Spleen (tissue), 11 donors: Measurements from ENCODE around the gene MID1IP1. TPM values are rescaled to one million over a fixed set of nuclear protein-coding genes. Genes with fewer than 3 reads are reported as not detected.

Source experiments
- DNase-seq: peaks from one replicate; pipeline ENCODE4 v3.0.0-alpha.2; 2020
- H3K27ac ChIP-seq, 8 donors: fragments of 200-600 bp; sonication (generic) in 7 of 8; 1 replicate in 4 of 8; 2 replicates in 4 of 8; pipeline versions ENCODE4 v1.5.0 to v1.8.0; 2016 to 2021; ENCODE audit warnings: inconsistent platforms in 4 of 8, mild to moderate bottlenecking in 4 of 8, moderate library complexity in 1 of 8
- H3K27me3 ChIP-seq, 7 donors: fragments of 200-600 bp; sonication (generic) in 6 of 7; replicated peaks in 1 of 7; 1 replicate in 4 of 7; 2 replicates in 3 of 7; pipeline versions ENCODE4 v1.5.0 to v1.8.0; 2016 to 2021; ENCODE audit warnings: inconsistent platforms in 3 of 7, mild to moderate bottlenecking in 1 of 7
- H3K36me3 ChIP-seq, 6 donors: fragments of 200-600 bp; sonication (generic) in 5 of 6; 1 replicate in 4 of 6; 2 replicates in 2 of 6; pipeline versions ENCODE4 v1.5.0 to v1.8.0; 2016 to 2021; ENCODE audit warnings: inconsistent platforms in 2 of 6
- H3K4me1 ChIP-seq, 6 donors: fragments of 200-600 bp; sonication (generic) in 5 of 6; 1 replicate in 3 of 6; 2 replicates in 3 of 6; pipeline versions ENCODE4 v1.5.0 to v1.8.0; 2016 to 2021; ENCODE audit warnings: inconsistent platforms in 3 of 6
- H3K4me3 ChIP-seq, 8 donors: fragments of 200-600 bp; sonication (generic) in 7 of 8; 1 replicate in 4 of 8; 2 replicates in 4 of 8; pipeline versions ENCODE4 v1.5.0 to v1.8.0; 2016 to 2021; ENCODE audit warnings: inconsistent platforms in 4 of 8, mild to moderate bottlenecking in 4 of 8, moderate library complexity in 2 of 8
- H3K9me3 ChIP-seq, 8 donors: fragments of 200-600 bp; sonication (generic) in 7 of 8; 1 replicate in 4 of 8; 2 replicates in 4 of 8; pipeline versions ENCODE4 v1.5.0 to v1.8.0; 2016 to 2021; ENCODE audit warnings: inconsistent platforms in 4 of 8
- POLR2A ChIP-seq, 3 donors: fragments of 450-650 bp; IDR thresholded peaks; one replicate each; pipeline ENCODE4 v1.5.1; 2017; ENCODE audit warnings: antibody characterized with exemption in 3 of 3, mild to moderate bottlenecking in 1 of 3
- POLR2AphosphoS5 ChIP-seq, 3 donors: sonication (generic); formaldehyde crosslinking; IDR thresholded peaks; one replicate each; pipeline ENCODE4 v1.5.1; 2017; ENCODE audit warnings: antibody characterized with exemption in 3 of 3
- WGBS, 5 donors: extraction: QIAGEN DNeasy Blood & Tissue Kit in 3 of 5; methylation state at CpG; one replicate each; pipeline versions ENCODE4 v1.1.5 to v1.1.7; 2013 to 2018; 5-methylcytosine and 5-hydroxymethylcytosine counted together
- intact Hi-C: fragments of 100-400 bp; cut with DNase I; formaldehyde crosslinking; loops from one replicate; pipeline ENCODE4 v1.15.0; 2023; ENCODE audit warnings: low total_unique reads
- polyA plus RNA-seq, 3 donors: library from polyadenylated mRNA; stranded (reverse); fragments of 200-250 nt; gene quantifications; one replicate each; pipeline ENCODE4 v1.2.1, GENCODE V29; 2013
- total RNA-seq, 7 donors: library from RNA; depleted of rRNA in 3 of 7; stranded (reverse); fragments of >200 nt in 3 of 7; fragmentation: NEBNext Ultra II Directional in 4 of 7; extraction: Animal tissue kit (Norgen Biotek cat#: 25700) in 4 of 7; gene quantifications; one replicate each; pipeline versions ENCODE4 v1.1.0 to v1.2.1, GENCODE V29; 2016 to 2021
- TF ChIP-seq, protein P1 (sequence below), 11 experiments: fragments of 200-600 bp in 7 of 11; fragments of 450-650 bp in 4 of 11; sonication (generic) in 4 of 11; IDR thresholded peaks in 8 of 11; conservative IDR thresholded peaks in 3 of 11; 1 replicate in 7 of 11; 2 replicates in 4 of 11; pipeline versions ENCODE4 v1.4.0 to v1.8.0; 2016 to 2021; ENCODE audit warnings: antibody characterized with exemption in 11 of 11, inconsistent platforms in 4 of 11, mild to moderate bottlenecking in 1 of 11
- donor health status: healthy with polysubstance abuse.
- donor health status: DM: no; HTN: no; CAD: no; lungs with moderate emphysema.
- donor health status: DM: no; HTN: no; CAD: no.
- donor health status: Bipolar disorder and iron deficiency.
- donor health status: healthy.
- donor health status: DM: no; HTN: no; CAD: no.
- donor health status: DM: yes; HTN: yes; CAD: no.

MID1IP1 gene
- total and polyA plus RNA-seq, 10 donors = 8.6 to 24.4 (median 18.0) TPM

DNA sequence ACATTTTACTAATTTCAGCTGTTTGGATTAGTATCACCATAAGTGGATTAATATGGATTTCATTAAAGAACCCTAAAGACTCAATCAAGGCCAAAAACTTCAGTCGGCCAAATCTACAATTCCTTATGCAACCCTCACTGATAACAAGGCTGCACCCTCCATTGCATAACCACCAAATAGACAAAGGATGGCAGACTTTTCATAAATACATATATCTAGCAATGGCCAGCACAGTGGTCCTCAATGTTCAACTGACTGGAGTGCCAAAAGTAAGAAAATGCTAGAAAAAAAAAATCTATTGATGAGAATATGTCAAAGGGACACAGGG is 46.6 kb downstream of the MID1IP1 start:
- intact Hi-C loops = no loop called here
- WGBS, 5 donors = 67 to 89% (median 87%) methylated on average over 1 of the region's 1 CpG
- no peak overlapping the region for H3K4me3 ChIP-seq
- H3K4me1 ChIP-seq = no peaks in the 10 kb centered on the region
- peaks cover 0 to 4% (median 0%) of the 10 kb centered on the region in 8 donors for H3K9me3 ChIP-seq
- TF ChIP-seq POLR2A (IDR thresholded peaks at IDR 0.05) = no peak
- TF ChIP-seq POLR2AphosphoS5 (IDR thresholded peaks at IDR 0.05) = no peak
- TF ChIP-seq, protein P1, sequence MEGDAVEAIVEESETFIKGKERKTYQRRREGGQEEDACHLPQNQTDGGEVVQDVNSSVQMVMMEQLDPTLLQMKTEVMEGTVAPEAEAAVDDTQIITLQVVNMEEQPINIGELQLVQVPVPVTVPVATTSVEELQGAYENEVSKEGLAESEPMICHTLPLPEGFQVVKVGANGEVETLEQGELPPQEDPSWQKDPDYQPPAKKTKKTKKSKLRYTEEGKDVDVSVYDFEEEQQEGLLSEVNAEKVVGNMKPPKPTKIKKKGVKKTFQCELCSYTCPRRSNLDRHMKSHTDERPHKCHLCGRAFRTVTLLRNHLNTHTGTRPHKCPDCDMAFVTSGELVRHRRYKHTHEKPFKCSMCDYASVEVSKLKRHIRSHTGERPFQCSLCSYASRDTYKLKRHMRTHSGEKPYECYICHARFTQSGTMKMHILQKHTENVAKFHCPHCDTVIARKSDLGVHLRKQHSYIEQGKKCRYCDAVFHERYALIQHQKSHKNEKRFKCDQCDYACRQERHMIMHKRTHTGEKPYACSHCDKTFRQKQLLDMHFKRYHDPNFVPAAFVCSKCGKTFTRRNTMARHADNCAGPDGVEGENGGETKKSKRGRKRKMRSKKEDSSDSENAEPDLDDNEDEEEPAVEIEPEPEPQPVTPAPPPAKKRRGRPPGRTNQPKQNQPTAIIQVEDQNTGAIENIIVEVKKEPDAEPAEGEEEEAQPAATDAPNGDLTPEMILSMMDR (IDR thresholded peaks at IDR 0.05 in 8 of 11, conservative IDR thresholded peaks at IDR 0.05 in 3 of 11) = no peak
- H3K27ac ChIP-seq = no peak overlapping the region
- no peak for DNase-seq
- peaks cover 0 to 7% (median 0%) of the 10 kb centered on the region in 7 donors for H3K27me3 ChIP-seq
- H3K36me3 ChIP-seq = no peaks in the 10 kb centered on the region

DNA sequence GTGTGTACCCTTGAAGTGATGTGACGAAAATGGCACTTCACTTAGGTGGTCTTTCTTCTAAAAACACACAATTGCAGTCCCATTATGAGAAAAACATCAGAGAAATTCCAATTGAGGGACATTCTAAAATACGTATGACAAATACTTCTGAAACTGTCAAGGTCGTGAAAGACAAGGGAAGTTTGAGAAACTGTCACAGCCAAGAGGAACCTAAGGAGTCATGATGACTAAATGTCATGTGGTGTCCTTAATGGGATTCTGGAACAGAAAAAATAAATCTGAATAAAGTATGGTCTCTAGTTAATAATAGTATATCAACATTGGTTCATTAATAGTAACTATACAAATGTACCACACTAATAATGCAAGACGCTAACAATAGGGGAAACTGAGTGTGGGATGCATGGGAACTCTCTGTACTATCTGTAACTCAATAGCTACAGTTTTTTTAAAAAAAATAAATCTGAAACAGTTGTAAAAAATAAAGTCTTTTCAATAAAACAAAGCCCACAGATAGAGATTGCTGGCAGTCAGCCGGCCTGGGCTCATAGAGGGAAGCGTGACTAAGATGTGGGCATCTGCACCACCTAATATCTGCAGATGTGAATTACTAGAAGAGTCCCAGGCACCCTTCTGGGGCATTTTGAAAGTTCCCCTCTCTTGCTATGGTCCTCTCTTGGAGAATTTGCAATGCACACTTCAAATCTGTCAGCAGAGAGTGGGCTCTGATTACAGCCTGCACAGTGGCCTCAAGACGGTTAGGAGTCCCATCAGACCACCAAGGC is 47.6 kb downstream of the MID1IP1 start:
- Histone ChIP-seq H3K4me3 (no peak overlapping the region), H3K27ac (no peak overlapping the region), H3K4me1 (no peaks in the 10 kb centered on the region), H3K27me3 (peaks cover 0 to 7% (median 0%) of the 10 kb centered on the region in 7 donors), H3K36me3 (no peaks in the 10 kb centered on the region), H3K9me3 (peaks cover 0 to 4% (median 0%) of the 10 kb centered on the region in 8 donors)
- 78 to 90% (median 81%) methylated on average over 6 to 7 of the region's 7 CpGs for WGBS, 5 donors
- TF ChIP-seq POLR2A (IDR thresholded peaks at IDR 0.05) (no peak), POLR2AphosphoS5 (IDR thresholded peaks at IDR 0.05) (no peak)
- TF ChIP-seq, protein P1 (IDR thresholded peaks at IDR 0.05 in 8 of 11, conservative IDR thresholded peaks at IDR 0.05 in 3 of 11) = no peak
- no peak for DNase-seq
- intact Hi-C loops = no loop called here

DNA sequence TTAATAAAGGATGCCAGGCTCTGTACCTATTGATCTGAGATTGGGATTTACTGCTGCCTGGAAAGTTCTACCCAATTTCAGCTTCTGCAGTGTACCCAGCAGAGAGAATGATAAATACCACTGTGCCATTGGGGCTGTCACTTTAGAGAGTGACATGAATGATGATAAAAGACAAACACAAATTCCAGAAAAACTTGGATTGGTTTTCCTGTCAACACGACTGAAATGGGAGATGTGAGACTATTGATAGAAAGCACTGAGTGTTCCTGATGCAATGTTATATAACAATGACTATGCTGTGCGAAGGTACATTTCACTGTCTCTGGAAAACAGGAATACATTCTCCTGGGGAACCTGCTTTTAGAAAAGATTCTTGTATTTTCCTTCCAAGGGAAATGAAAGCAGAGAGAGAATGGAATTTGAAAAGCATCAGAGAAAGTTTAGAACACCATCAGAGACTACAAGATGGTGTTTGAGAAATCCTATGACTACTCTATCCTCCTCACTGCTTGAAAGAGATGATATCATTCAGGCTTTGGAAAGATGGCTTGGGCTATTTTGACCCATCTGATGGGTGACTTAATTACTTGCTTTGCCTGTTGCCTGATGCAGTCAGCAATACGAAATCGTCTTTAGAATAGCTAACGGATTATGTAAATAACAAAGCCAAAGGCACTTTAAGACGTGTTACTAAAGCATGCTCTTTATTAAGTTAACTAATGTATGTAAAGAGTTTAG is 49.7 kb downstream of the MID1IP1 start:
- Histone ChIP-seq H3K36me3 (no peaks in the 10 kb centered on the region), H3K27ac (no peak overlapping the region), H3K27me3 (peaks cover 0 to 7% (median 0%) of the 10 kb centered on the region in 7 donors), H3K4me3 (no peak overlapping the region), H3K4me1 (no peaks in the 10 kb centered on the region), H3K9me3 (peaks cover 0 to 4% (median 0%) of the 10 kb centered on the region in 8 donors)
- TF ChIP-seq, protein P1 (IDR thresholded peaks at IDR 0.05 in 8 of 11, conservative IDR thresholded peaks at IDR 0.05 in 3 of 11) = no peak
- no peak for TF ChIP-seq POLR2AphosphoS5 (IDR thresholded peaks at IDR 0.05)
- 78 to 94% (median 86%) methylated on average over 6 of the region's 6 CpGs for WGBS, 5 donors
- no peak for DNase-seq
- intact Hi-C loops = no loop called here

DNA sequence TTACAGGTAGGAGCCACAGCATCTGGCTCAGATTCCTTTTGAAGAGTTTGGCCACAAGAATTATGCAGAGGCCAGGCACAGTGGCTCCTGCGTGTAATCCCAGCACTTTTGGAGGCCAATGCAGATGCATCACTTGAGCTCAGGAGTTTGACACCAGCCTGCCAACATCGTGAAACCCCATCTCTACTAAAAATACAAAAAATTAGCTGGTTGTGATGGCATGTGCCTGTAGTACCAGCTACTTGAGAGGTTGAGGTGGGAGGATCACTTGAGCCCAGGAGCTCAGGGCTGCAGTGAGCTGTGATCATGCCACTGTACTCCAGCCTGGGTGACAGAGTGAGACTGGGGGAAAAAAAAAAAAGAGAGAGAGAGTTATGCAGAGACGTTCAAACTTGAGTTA is 53.0 kb downstream of the MID1IP1 start:
- TF ChIP-seq POLR2A (IDR thresholded peaks at IDR 0.05) (no peak), POLR2AphosphoS5 (IDR thresholded peaks at IDR 0.05) (no peak)
- TF ChIP-seq, protein P1 (IDR thresholded peaks at IDR 0.05 in 8 of 11, conservative IDR thresholded peaks at IDR 0.05 in 3 of 11) = no peak
- H3K4me1 ChIP-seq = no peaks in the 10 kb centered on the region
- DNase-seq = no peak
- H3K36me3 ChIP-seq = no peaks in the 10 kb centered on the region
- no peak overlapping the region for H3K27ac ChIP-seq
- 60 to 89% (median 79%) methylated on average over 2 to 3 of the region's 3 CpGs for WGBS, 5 donors
- H3K27me3 ChIP-seq = peaks cover 0 to 7% (median 0%) of the 10 kb centered on the region in 7 donors
- H3K4me3 ChIP-seq = no peak overlapping the region
- H3K9me3 ChIP-seq = peaks cover 0 to 4% (median 0%) of the 10 kb centered on the region in 8 donors
- intact Hi-C loops = no loop called here
